Stimulated activated CD8-positive, alpha-beta memory T cell treated with anti-CD3 and anti-CD28 coated beads, Interleukin-7, amount 100 ng/mL, for 24 hours (primary cell): ENCODE measurements around the gene MOB2.
"Not testable (repeated sequence)": the region's sequence is repeated elsewhere in the genome, so short reads cannot be mapped to it uniquely, and the experiment has no call there.

ENCODE experiments used
- DNase-seq: peaks from one replicate; pipeline ENCODE4 v3.0.0-alpha.2; 2020; ENCODE audit warnings: low read depth

The MOB2 gene

DNA sequence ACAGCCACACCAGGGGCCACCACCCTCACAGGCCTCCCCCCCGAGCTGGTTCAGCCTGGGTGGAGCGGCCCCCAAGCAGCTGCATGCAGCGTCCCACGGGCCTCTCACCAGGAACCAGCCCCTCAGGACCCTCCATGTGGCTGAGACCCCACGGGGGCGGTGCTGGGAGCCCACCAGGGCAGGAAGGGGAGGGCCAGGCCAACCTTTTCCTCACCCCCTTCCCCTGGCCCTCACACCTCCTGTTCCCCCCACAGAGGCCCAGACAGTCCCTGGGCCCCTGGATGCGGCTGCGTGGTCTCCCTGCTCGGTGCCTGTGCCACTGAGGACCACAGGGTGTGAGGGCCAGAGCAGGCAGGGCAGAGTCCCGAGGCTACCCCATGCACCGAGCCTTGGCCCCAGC lies 46.5 kb downstream of the MOB2 start:
- no peak for DNase-seq

DNA sequence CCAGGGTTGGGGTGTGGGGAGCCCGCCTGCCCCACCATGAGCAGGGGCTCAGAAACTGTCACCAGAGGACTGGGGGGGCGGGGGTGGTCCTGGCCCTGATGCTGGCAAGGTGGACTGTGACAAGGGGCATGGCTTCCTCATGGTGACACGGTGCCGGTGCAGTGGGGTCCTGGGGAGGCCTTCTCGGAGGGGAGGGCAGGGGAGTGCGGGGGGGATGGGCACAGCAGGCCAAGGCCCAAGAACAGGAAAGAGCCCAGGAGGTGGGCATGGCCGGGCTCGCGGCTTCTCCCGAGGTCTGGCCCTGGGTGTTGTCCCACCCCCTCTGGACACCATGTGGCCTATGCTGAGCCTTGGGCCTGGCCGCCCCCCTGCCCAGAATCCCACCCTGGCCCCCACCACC lies 47.2 kb downstream of the MOB2 start:
- no peak for DNase-seq

DNA sequence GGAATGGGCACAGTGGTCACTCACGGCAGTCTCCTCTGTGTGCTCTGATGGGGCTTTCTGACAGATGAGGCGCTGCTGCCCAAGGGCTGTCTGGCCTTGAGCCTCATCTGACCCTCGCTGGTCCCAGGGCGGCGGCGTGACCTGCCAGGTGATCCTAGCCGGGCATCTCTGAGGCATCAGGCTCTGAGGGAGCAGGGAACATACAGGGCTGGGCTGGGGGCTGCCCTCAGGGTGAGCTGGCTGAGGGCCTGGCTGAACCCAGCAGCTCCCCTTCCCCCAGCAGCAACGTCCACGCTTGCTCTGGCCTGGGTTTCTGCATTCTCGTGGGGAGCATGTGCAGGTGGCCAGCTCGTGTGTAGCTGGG lies 47.6 kb downstream of the MOB2 start:
- DNase-seq = no peak

DNA sequence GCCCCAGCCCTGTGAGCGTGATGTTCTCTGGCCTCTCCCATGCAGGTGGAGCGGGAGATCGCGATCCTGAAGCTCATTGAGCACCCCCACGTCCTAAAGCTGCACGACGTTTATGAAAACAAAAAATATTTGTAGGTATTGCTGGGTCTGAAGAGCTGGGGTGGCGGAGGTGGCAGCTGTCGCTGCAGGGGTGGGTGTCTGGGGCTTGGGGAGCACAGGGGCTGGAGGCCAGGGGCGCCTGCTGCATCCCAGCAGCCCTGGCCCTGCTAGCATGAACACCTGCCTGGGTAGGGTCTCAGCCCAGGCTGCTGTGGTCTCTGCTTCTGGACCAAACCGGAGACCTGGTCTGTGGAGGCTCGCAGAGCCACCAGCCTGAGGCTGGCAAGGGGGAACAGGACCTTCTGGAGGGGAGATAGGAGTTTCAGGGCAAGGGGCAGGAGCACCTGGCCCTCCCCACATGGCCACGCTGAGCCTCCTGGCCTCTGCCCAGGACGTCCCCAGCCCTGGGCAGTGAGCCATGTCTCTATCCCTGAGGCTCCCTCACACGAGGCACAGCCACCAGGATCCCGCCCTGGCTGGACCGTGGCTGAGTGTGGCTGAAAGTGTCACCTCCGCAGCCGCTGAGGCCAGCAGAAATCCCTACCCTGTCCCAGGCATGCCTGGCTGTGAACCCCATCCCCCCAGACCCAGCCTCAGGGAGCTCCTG lies 48.2 kb downstream of the MOB2 start:
- DNase-seq = no peak

DNA sequence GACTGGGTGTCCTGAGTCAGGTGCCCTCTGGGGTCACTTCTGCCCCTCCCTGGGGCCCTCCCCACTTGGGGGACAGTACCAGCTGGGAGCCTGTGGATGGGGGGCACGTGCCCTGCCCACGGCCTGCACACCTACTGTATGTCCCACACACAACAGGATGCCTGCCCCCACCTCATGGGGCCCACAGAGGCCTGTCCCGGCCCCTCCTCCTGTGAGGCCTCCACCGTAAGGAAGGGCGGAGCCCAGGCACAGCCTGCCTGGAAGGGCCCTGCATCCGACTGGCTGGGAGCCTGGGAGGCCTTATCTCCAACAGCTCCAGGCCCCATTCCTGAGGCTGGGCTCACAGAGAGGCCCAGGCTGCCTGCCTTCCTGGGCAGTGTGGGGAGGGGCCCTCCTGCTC lies 49.1 kb downstream of the MOB2 start:
- no peak for DNase-seq

DNA sequence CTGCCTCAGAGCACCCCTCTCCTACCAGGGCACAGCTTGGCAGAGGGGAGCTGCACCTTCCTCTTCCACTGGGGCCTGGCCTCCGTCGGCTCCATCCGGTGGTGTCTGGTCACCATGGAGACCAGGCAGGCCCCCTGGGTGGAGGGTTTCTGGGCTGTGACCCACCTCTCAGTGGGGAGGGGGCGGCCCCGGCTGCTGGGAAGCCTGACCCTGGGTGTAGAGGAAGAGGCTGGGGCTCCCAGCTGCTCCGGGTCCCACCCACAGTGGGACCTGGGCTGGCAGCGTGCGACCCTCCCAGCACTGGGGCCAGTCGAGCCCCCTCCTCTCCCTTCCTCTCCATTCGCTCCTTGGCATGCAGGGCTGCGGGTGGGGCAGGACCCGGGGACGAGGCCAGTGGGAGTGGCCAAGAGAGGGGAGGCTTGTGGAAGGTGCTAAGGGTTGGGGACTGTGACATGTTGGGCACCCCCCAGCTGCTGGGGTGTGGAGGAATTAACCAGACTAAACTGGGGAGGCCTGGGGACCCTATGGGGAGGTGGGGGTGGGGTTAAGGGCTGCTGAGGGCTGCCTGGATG lies 50.0 kb downstream of the MOB2 start:
- DNase-seq = no peak

DNA sequence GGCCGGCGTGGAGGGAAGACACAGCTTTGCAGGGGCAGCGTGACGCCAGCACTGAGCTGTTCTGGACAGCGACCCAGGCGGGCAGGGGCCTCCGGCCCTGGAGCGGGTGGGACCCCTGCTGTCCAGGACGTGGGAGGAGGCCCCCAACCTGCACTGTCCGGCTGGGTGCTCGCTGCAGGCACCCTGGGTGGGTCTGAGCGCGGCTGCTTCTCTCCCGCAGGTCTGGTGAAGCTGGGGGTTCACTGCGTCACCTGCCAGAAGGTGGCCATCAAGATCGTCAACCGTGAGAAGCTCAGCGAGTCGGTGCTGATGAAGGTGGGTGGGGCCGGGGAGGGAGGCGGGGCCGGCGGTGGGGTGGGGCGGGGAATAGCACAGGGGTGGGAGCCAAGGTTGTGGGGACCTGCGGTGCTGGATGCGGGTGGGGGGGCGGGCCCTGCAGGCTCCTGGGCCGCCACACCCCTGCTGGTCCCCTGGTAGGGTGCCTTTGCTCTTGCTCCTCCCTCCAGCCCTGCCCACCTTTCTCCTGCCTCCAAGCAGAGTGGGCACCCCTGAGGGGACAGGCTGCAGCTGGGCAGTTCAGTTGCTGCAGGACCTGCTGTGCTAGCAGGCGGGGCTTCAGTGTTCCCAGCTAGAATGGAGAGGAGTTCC lies 50.6 kb downstream of the MOB2 start:
- no peak for DNase-seq

DNA sequence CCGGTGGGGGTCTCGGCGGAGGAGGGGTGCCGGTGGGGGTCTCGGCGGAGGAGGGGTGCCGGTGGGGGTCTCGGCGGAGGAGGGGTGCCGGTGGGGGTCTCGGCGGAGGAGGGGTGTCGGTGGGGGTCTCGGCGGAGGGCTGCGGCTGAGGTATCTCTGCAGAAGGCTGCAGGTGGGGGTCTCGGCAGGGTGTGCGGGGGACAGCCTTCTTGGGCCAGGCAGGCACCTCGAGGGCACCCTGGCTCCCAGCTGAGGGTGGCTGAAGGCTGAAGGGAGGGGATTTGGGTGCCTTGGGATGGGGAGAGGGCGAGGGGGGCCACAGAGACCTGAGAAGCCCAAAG lies 51.1 kb downstream of the MOB2 start:
- DNase-seq = not testable (repeated sequence)

DNA sequence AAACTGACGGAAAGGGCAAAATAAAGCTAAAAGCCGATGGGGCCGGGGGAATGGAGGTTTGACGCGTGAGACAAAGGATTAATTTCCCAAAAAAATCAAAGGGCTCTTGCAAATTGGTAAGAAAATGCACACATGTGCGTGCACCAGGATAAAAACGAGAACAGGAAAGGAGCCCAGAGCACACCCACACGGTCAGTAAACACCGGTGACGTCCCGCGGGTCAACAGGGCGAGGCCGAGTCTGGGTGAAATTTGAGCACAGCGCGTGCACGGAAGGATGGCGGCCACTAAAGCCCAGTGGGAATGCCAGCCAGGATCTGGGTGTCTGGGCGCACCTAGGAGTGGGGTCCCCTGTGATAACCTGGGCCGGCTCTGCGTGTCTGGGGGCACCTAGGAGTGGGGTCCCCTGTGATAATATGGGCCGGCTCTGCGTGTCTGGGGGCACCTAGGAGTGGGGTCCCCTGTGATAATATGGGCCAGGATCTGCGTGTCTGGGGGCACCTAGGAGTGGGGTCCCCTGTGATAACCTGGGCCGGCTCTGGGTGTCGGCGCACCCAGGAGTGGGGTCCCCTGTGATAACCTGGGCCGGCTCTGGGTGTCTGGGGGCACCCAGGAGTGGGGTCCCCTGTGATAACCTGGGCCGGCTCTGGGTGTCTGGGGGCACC lies 52.5 kb downstream of the MOB2 start:
- no peak for DNase-seq

DNA sequence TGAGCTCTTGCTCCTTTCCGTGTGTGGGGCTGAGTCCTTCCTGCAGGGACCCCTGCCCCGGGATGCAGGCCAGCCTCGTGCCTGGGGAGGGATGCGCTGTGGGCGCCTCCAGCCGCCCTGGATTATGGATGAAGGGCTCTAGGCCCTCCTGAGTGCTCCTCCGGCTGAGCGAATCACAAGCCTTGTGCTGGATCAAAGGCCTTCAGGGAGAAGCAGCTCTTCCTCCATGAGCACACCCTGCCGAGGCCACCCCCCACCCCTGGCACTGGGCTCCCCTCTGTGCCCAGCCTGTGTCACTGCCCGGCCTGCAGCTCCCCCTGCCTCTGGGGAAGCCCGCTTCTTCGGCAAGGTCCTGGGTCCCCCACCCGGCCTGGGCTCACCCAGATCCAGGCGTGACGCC lies 53.0 kb downstream of the MOB2 start:
- no peak for DNase-seq

DNA sequence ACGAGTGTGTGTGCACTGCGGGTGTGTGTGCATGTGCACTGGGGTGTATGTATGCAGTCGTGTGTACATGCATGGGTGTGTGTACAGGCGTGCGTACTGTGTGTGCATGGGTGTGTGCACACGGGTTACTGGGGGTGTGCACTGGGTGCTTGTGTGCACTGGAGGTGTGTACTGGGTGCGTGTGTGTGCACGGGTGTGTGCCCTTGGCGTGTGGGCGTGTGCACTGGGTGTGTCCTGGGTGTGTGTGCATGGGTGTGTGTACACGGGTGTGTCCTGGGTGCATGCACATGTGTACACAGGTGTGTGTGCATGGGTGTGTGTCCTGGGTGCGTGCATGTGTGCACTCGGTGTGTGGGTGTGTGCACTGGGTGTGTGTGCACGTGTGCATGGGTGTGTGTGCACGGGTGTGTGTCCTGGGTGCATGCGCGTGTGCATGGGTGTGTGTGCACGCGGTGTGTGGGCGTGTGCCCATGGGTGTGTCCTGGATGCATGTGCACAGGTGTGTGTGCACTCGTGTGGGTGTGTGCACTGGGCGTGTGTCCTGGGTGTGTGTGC lies 57.7 kb downstream of the MOB2 start:
- DNase-seq = no peak

DNA sequence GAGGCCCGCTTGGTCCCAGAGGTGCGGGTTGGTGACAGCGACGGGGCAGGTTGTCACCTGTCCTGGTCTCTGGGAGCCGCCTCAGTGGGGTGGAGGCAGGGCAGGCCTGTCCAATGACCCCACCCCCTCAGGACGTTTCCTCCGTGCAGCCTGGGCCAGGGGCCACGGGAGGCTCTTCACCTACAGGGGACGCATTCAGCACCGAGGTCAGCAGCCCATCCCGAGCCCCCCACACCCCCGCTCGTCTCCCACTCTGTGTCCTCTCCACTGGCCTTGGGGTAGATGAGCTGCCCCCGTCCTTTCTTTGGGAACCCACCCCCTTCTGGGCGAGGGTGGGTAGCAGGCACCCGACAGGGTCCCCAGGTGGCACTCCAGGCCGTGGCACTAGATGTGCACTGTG lies 61.1 kb downstream of the MOB2 start:
- no peak for DNase-seq

DNA sequence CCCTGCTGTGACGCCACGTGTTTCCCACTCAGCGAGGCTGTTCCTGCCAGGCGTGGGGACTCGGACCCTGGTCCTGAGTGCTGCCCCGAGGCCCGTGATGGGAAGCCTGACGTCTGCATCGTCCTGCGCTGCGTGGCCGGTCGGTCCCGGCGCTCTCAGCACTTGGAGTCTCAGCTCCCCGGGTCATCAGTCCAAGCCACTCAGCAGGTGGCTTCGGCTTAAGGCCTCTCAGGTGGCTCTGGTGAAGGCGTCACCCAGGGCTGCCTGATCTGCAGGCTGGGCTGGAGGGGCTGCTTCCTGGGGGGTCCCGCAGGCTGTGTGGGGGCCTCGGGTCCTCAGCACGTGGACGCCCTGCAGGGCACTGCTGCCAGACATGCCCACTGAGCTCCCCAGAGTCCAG lies 61.6 kb downstream of the MOB2 start:
- DNase-seq = no peak

DNA sequence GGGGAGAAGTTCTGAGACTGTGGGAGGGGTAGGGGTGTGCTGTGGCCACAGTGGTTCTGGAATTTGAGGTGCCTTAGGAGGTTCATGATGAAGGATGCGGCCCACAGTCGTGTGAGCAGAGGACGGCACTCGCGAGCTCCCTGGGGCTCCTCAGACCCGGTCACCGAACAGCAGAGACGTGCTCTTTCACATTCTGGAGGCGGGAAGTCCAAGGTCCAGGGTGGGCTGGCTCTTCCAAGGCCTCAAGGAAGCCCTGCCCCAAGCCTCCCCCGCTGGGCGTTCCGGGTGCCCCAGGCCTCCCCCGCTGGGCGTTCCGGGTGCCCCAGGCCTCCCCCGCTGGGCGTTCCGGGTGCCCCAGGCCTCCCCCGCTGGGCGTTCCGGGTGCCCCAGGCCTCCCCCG lies 63.2 kb downstream of the MOB2 start:
- not testable (repeated sequence) for DNase-seq

DNA sequence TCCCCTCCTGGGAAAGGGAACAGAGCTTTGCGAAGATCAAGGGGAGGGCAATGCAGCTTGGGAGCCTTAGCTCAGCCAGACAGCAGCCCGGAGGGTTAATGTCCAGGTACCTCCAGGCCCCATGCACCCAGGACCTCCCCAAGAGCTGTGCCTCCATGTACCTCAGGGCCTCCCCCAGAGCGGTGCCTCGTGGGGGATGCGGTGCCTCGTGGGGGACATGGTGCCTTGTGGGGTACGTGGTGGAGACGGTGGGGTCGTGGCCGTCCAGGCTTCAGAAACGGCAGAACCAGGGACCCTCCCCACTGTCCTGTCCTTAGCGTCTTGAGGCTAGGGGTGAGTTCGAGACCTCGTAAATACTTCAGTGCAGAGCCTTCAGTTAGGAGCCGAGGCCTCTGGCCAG lies 63.6 kb downstream of the MOB2 start:
- no peak for DNase-seq

DNA sequence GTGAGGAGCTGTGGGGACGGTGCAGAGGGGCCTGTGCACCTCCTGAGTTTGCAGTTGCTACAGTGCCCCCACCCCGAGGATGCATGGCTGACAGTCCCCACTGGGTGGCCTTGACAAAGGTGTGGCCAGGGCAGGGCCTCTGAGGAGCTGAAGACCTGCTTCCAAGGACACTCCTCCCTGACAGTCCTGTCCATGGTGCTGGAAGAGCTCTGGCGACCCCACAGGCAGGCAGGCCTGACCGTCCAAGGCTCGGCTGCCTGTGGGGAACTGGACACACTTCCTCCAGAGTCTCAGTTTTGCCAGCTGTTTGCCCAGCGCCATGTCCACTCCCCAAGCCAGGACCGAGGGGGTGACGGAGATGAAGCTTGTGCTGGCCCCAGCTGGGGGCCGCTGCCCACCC lies 64.1 kb downstream of the MOB2 start:
- DNase-seq = no peak

DNA sequence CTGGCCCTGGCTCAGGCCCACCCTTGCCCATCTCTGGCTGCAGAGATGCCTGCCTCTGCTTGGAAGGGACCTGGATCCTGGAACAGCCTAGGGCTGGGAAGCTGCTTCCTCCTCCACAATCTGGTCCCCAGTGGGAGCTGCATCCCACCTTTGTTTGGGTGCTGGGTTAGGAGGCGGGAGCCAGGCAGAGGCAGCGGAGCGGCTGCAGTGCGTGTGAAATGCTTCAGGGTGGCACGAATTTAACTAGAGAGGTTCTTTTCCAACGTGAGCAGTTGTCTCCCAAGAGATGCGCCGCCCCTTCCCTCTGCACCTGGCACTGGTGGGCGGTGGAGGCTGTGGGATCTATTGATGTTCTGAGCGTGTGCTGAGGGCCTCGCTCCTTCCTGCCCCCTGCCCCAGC lies 65.3 kb downstream of the MOB2 start:
- DNase-seq = no peak

DNA sequence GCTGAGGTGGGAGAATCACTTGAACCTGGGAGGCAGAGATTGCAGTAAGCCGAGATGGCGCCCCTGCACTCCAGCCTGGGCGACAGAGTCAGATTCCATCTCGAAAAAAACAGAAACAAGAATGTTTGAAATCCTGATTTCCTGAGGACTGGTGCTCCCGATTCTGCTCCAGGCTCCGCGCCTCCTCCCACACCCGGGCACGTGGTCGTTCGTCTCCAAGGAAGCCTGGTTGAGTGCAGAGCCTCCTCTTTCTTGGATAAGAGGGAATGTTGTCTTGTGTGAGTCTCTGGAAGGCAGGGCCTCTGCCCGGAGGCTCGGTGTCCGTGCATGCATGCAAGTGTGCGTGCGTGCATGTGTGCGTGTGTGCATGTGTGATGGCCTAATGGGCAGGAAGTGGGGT lies 66.8 kb downstream of the MOB2 start:
- DNase-seq = no peak
